Muscle layer of duodenum (tissue), 2 donors: ENCODE data around the gene PIM2.

ENCODE experiments used
- H3K27ac ChIP-seq: one replicate; pipeline ENCODE4 v1.7.0; 2013; ENCODE audit warnings: mild to moderate bottlenecking, low read length
- H3K27me3 ChIP-seq: one replicate; pipeline ENCODE4 v1.7.0; 2013; ENCODE audit warnings: low read depth, mild to moderate bottlenecking, control low read depth, low read length
- H3K36me3 ChIP-seq, 2 donors: one replicate each; pipeline ENCODE4 v1.7.0; 2013; ENCODE audit warnings: low read length in 2 of 2, control low read depth in 1 of 2, mild to moderate bottlenecking in 1 of 2; ENCODE audit not compliant: insufficient read depth in 2 of 2, control insufficient read depth in 1 of 2
- H3K4me1 ChIP-seq, 2 donors: one replicate each; pipeline ENCODE4 v1.7.0; 2013; ENCODE audit warnings: low read length in 2 of 2, mild to moderate bottlenecking in 2 of 2, control low read depth in 1 of 2, moderate library complexity in 1 of 2; ENCODE audit not compliant: insufficient read depth in 2 of 2, control insufficient read depth in 1 of 2
- H3K4me3 ChIP-seq, 2 donors: one replicate each; pipeline ENCODE4 v1.7.0; 2013; ENCODE audit warnings: low read length in 2 of 2, low read depth in 1 of 2, mild to moderate bottlenecking in 1 of 2
- H3K9me3 ChIP-seq, 2 donors: one replicate each; pipeline ENCODE4 v1.7.0; 2013; ENCODE audit warnings: low read length in 2 of 2, control low read depth in 1 of 2, mild to moderate bottlenecking in 1 of 2; ENCODE audit not compliant: control insufficient read depth in 1 of 2
- donor health status: healthy.

PIM2 gene

DNA sequence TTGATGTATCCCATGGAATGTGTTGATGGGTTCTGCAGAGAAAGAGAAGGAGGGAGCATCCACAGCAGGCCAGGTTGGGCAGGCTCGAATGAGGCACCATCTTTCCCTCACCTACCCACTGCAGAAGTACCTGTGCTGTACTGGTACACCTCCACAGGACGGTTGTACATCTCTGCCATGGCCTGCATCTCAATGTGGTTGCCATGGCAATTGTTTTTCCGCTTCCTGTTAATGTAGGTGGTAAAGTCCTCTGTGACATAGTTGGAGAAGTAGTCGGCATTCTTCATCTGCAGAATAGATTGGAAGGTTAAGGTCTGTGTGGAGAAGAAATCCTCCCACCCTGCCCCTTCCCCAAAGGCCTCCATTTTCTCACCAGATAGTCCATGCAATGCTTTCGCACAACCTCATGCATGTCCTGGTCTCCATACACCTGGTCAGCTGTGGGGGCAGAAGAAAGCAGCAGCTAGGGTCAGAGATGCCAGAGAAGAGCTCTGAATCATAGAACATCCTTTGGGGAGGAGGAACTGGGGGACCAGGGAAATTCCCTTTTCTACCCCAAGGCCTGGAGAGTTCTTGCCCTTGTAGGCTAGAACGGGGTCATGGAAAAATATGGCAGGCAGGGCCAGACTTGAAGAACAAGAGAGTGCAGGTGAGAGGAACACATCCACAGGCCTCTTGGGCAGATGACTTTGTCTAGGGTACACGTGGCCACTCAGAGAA is 15.9 kb upstream of the PIM2 start:
- Histone ChIP-seq H3K4me1 (peaks cover 0 to 15% of the 10 kb centered on the region in 2 donors), H3K36me3 (peaks cover 14 to 19% of the 10 kb centered on the region in 2 donors), H3K27ac (no peak overlapping the region), H3K9me3 (no peaks in the 10 kb centered on the region), H3K4me3 (no peak overlapping the region), H3K27me3 (no peaks in the 10 kb centered on the region)

DNA sequence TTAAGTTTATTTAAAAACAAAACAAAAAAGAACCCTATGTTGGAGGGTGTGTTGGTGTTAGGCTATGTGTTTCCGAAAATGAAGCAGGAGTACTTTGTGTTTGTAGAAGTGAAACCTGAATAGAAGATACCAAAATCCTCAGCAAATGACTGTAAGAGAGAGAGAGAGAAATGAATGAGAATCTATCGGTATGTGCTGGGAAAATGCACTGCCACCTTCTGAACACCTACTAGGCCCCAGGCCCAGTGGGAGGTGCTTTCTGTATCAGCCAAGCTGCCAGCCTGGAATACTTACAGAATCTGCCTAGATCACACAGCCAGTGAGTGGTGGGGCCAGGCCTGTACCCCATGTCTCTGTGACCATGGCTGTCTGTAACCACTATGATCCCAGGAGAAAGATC is 14.9 kb upstream of the PIM2 start:
- peaks cover 0 to 10% of the 10 kb centered on the region in 2 donors for H3K4me1 ChIP-seq

DNA sequence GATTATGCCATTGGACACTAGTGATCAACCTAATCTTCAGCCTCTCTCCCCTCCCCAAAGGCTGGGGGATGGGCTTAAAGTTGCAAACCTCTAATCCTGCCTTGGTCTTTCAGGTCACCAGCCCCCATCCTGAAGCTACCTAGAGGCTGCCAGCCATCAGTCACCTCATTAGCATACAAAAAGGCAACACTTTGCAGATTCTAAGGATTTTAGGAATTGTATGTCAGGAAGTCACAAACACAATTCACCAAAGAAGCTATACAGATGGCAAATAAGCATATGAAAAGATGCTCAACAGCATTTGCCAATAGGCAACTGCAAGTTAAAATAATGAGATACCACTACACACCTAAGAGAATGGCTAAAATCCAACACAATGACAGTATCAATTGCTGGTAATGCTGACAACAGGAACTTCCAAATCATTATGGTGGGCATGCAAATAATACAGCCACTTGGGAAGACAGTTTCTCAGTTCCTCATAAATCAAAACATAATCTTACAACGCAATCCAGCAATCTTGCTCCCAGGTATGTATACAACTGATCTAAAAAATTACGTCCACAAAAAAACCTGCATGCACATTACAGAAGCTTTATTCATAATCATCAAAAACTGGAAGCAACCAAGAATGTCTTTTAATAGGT is 9.0 kb upstream of the PIM2 start:
- Histone ChIP-seq H3K4me1 (no peaks in the 10 kb centered on the region), H3K9me3 (no peaks in the 10 kb centered on the region), H3K4me3 (no peak overlapping the region), H3K36me3 (peaks cover 19 to 28% of the 10 kb centered on the region in 2 donors), H3K27ac (no peak overlapping the region), H3K27me3 (no peaks in the 10 kb centered on the region)

More for the DNA sequence above, 14.9 kb upstream of the PIM2 start:
- no peaks in the 10 kb centered on the region for H3K9me3 ChIP-seq
- no peak overlapping the region for H3K4me3 ChIP-seq
- no peak overlapping the region for H3K27ac ChIP-seq
- H3K27me3 ChIP-seq: no peaks in the 10 kb centered on the region
- peaks cover 14 to 19% of the 10 kb centered on the region in 2 donors for H3K36me3 ChIP-seq

DNA sequence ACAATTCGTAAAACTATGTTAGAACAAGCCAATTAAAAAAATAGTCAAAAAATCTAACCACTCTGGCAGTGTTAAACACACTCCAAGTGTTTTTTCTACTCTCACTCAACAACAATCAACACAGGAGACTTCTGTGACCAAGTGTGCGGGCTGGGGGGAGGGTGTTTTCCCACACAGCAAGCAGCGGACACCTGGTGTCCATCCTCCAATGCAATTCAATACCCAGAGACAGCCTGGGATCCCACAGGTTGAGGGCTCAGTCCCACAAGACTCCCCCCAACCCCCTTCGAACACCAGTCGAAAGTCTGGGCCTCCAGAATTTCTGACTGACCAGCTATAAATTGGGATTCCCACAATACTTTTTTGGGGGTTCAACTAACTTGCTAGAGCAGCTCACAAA is 8.3 kb upstream of the PIM2 start:
- Histone ChIP-seq H3K9me3 (no peaks in the 10 kb centered on the region), H3K4me1 (no peaks in the 10 kb centered on the region), H3K4me3 (no peak overlapping the region), H3K27ac (no peak overlapping the region), H3K27me3 (no peaks in the 10 kb centered on the region), H3K36me3 (peaks cover 25 to 28% of the 10 kb centered on the region in 2 donors)

GRCh38 chrX:48924270-48924669 is 5.4 kb upstream of the PIM2 start:
- peaks cover 0 to 5% of the 10 kb centered on the region in 2 donors for H3K4me1 ChIP-seq
- no peak overlapping the region for H3K4me3 ChIP-seq
- peaks cover 24 to 25% of the 10 kb centered on the region in 2 donors for H3K36me3 ChIP-seq
- no peaks in the 10 kb centered on the region for H3K9me3 ChIP-seq
- H3K27ac ChIP-seq: no peak overlapping the region
- no peaks in the 10 kb centered on the region for H3K27me3 ChIP-seq

DNA sequence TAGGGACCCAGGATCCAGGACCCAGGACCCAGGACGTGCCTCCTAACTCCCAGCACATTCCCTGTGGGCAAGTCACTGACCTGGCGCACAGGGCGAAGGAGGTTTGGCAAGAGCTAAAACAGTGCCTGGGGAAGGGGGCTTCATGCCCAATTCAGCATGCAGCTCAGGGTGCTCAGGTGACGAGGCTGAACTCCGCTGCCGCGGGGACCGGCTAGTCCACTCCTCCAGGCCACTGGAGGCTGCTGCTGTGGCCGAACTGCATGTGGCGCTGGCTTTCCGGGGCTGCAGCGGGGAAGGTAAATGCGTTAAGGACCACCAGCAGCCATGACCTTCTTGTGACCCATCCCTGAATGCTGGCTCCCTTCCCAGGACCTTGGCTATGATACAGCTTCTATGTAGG is 4.9 kb upstream of the PIM2 start:
- H3K4me1 ChIP-seq: peaks cover 0 to 5% of the 10 kb centered on the region in 2 donors
- H3K4me3 ChIP-seq: no peak overlapping the region
- no peaks in the 10 kb centered on the region for H3K27me3 ChIP-seq
- H3K27ac ChIP-seq: no peak overlapping the region
- no peaks in the 10 kb centered on the region for H3K9me3 ChIP-seq
- H3K36me3 ChIP-seq: peaks cover 24 to 25% of the 10 kb centered on the region in 2 donors

DNA sequence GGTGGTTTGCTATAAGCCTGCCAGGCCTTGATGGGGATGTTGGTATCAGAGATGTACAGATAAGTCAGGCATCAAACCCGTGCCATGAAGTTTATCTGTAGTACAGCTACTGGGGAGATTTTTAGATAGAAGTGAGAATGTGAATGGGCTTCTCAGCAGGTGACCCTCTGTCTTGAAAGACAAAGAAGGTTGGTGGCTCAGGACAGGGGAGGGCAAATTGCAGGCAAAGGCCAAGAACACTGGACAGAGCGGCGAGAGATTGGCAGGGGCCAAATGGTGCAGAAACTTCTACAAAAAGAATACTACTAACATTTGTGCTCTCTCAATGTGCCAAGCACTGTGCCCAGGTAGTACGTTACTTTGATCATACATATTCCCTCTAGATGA is 1.9 kb upstream of the PIM2 start:
- H3K36me3 ChIP-seq: peaks cover 20 to 25% of the 10 kb centered on the region in 2 donors
- no peak overlapping the region for H3K27ac ChIP-seq
- H3K4me3 ChIP-seq: no peak overlapping the region
- peaks cover 0 to 8% of the 10 kb centered on the region in 2 donors for H3K4me1 ChIP-seq
- H3K9me3 ChIP-seq: no peaks in the 10 kb centered on the region
- no peaks in the 10 kb centered on the region for H3K27me3 ChIP-seq

- Histone ChIP-seq H3K9me3 (no peaks in the 10 kb centered on the region), H3K27ac (peak overlapping the region; percentile 45), H3K36me3 (peaks cover 14 to 25% of the 10 kb centered on the region in 2 donors), H3K4me1 (peaks cover 0 to 8% of the 10 kb centered on the region in 2 donors), H3K27me3 (no peaks in the 10 kb centered on the region), H3K4me3 (peak overlapping the region in 1 of 2 donors; percentile 37)
Measured at GRCh38 chrX:48919947-48920717, 1.3 kb upstream of the PIM2 start.

DNA sequence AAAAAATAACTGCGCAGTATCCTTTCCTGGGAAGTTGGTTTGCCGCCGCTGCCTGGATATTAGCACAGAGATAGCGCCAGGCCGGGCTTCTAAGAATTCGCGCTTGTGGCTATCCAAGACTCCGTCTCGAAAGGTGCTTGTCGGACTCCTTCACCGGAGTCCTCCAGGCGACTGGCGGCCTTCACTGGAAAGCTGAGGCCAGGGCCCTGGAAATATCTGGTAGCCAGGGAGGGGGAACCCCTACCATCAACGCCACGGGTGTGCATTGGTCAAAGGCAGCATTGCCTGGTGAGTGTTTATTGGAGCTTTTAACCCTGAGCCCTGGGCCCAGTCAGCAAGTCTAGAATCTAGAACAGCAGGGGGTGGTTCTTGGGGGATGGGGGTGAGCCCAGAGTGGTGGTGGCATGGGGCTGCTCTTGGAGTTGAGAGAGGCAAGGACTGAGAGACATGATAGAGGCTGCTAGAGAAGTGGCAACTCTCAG is 577 bp upstream of the PIM2 start:
- no peaks in the 10 kb centered on the region for H3K27me3 ChIP-seq

DNA sequence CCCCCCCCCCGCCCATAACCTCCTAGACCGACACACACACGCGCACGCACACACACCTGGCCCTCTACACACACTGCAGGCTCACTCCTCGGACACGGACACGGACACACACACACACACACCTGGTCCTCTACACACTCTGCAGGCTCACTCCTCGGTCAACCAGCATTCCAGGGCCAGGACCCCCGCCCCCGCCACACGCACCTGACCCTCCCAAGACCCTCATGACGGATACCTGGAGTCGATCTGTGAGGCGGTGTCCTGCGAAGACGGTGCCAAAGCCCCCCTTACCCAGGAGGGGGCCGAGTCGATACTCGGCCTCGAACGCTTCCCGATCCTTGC is 552 bp downstream of the PIM2 start:
- Histone ChIP-seq H3K27ac (no peak overlapping the region), H3K27me3 (no peaks in the 10 kb centered on the region), H3K36me3 (peaks cover 11 to 20% of the 10 kb centered on the region in 2 donors), H3K4me3 (peak overlapping the region; percentile 48 to 66), H3K4me1 (peaks cover 0 to 8% of the 10 kb centered on the region in 2 donors), H3K9me3 (no peaks in the 10 kb centered on the region)

More for the DNA sequence above, 577 bp upstream of the PIM2 start:
- H3K4me3 ChIP-seq: peak overlapping the region; percentile 37 to 66
- H3K36me3 ChIP-seq: peaks cover 17 to 22% of the 10 kb centered on the region in 2 donors
- H3K27ac ChIP-seq: peak overlapping the region; percentile 45
- peaks cover 0 to 8% of the 10 kb centered on the region in 2 donors for H3K4me1 ChIP-seq
- H3K9me3 ChIP-seq: no peaks in the 10 kb centered on the region
